Measurements from ENCODE around the gene SCAF4.
"Not testable (repeated sequence)": the region's sequence is repeated elsewhere in the genome, so short reads cannot be mapped to it uniquely, and the experiment has no call there.

The SCAF4 gene, protein sequence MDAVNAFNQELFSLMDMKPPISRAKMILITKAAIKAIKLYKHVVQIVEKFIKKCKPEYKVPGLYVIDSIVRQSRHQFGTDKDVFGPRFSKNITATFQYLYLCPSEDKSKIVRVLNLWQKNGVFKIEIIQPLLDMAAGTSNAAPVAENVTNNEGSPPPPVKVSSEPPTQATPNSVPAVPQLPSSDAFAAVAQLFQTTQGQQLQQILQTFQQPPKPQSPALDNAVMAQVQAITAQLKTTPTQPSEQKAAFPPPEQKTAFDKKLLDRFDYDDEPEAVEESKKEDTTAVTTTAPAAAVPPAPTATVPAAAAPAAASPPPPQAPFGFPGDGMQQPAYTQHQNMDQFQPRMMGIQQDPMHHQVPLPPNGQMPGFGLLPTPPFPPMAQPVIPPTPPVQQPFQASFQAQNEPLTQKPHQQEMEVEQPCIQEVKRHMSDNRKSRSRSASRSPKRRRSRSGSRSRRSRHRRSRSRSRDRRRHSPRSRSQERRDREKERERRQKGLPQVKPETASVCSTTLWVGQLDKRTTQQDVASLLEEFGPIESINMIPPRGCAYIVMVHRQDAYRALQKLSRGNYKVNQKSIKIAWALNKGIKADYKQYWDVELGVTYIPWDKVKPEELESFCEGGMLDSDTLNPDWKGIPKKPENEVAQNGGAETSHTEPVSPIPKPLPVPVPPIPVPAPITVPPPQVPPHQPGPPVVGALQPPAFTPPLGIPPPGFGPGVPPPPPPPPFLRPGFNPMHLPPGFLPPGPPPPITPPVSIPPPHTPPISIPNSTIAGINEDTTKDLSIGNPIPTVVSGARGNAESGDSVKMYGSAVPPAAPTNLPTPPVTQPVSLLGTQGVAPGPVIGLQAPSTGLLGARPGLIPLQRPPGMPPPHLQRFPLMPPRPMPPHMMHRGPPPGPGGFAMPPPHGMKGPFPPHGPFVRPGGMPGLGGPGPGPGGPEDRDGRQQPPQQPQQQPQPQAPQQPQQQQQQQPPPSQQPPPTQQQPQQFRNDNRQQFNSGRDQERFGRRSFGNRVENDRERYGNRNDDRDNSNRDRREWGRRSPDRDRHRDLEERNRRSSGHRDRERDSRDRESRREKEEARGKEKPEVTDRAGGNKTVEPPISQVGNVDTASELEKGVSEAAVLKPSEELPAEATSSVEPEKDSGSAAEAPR

DNA sequence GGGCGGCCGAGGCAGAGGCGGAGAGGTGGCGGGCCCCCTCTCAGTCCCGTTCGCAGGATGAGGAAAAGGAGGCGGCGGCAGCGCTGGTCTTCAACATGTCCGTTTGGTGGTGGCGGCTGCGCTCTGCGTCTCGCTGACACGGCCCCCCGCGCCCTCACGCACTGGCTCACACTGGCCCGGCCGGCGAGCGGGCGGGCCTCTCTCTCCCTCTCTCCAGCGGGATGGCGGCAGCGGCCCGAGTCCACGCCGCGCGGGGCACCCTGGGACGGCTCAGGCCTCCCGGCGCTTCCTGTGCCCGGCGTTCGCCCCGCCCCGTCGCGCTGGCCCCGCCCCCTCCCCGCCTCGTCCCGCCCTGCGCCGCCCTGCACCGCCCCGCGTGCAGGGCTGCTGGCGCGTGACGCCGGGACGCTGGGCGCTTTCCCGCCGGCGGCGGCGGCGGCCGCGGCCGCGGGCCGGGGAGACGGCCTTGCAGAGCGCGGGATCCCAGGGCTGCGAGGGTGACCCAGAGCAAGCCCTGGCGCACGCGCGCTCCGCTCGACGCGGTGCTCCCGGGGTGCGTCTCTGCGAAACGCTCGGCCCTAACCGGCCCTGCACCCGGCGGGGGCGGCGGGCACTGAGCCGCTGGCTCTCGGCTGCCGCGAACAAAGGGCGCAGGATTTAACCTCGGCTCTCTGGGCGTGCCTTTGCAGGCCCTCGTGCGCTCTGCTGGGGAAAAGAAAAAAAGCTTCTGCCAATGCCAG is at the start of gene SCAF4:
TSS of gene SCAF4 (minus strand) at position 262 of the 740 bp plus-strand sequence. CDS start 426 bp downstream, outside the sequence.
- DNase-seq = peak; percentile 73

GRCh38 chr21:31780944-31781343 is 49.0 kb upstream of the SCAF4 start:
- peak; percentile 33 for DNase-seq

DNA sequence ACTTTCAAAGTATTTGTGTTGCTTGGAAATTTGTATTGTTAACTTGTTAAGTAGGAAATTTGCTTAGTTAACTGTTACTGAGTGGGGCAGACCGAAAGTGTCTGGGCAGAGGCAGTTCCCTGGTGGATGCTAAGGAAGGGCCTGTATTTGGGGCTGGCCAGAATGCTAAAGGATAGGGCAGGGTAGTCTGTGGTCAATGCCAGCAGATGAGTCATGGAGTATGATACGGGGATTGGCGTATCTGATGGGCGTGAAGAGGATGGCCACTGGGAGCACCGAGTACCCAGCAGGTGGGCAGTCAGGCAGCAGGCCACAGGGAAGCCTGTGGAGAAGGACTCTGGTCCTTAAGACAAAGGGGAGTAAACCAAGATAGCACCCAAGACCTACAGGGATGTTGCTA is 46.6 kb upstream of the SCAF4 start:
- DNase-seq = no peak

- no peak for DNase-seq
Observed at GRCh38 chr21:31777857-31778256, 45.9 kb upstream of the SCAF4 start.

DNA sequence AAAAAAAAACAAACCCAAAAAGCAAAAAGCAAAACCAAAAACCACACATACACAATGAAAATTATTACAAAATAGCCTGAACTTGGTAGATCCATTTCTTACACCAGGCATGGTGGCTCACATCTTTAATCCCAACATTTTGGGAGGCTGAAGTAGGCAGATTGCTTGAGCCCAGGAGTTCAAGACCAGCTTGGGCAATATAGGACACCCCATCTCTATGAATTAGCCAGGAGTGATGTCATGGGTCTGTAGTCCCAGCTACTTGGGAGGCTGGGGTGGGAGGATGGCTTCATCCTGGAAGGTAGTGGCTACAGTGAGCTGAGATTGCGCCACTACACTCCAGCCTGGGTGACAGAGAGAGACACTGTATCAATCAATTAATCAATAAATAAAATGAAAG is 42.1 kb upstream of the SCAF4 start:
- no peak for DNase-seq

- DNase-seq = no peak
Observed at GRCh38 chr21:31772674-31773555, 41.0 kb upstream of the SCAF4 start.

DNA sequence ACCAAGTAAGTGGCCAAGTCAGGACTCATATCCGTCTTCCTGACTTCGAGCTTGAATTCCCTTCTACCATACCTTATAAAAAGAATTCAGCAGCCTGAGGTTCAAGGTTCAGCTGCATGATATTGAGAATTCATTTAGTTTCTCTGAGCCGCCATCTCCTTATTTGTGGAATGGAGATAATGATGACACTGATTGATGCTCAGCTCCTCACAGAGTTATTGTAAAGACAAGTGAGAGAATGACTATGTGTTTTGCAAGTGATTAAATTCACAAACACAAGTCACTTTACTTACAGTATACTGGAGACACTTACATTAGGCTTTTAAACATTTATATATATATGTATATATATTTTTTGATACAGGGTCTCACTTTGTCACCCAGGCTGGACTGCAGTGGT is 39.8 kb upstream of the SCAF4 start:
- no peak for DNase-seq

- no peak for DNase-seq
Observed at GRCh38 chr21:31768710-31769109, 36.8 kb upstream of the SCAF4 start.

- no peak for DNase-seq
Observed at GRCh38 chr21:31766899-31767298, 35.0 kb upstream of the SCAF4 start.

DNA sequence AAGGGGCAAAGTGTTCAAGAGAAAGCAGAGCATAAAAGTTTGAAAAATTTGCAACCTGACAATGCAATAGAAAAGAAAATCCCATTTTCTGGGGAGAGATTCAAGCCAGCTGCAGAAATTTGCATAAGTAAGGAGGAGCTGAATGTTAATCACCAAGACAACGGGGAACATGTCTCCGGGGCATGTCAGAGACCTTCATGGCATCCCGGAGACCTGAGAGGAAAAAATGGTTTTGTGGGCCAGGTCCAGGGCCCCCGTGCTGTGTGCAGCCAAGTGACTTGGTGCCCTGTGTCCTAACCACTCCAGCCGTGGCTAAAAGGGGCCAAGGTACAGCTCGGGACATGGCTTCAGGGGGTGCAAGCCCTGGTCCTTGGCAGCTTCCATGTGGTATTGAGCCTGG is 33.9 kb upstream of the SCAF4 start:
- DNase-seq = not testable (repeated sequence)

DNA sequence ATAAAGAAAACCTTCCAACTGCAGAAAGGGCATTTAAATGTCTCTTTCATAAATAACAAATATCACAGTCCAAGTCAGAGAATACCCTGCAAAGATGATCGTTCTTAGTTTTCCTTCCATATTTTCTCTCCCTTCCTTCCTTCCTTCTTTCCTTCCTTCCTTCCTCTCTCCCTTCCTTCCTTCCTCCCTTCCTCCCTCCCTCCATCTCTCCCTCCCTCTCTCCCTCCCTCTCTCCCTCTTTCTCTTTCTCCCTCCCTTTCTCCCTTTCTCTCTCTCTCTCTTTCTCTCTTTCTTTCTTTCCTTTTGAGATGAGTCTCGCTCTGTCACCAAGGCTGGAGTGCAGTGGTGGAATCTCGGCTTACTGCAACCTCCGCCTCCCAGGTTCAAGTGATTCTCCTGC is 29.0 kb upstream of the SCAF4 start:
- no peak for DNase-seq

- no peak for DNase-seq
Observed at GRCh38 chr21:31756787-31757186, 24.9 kb upstream of the SCAF4 start.

DNA sequence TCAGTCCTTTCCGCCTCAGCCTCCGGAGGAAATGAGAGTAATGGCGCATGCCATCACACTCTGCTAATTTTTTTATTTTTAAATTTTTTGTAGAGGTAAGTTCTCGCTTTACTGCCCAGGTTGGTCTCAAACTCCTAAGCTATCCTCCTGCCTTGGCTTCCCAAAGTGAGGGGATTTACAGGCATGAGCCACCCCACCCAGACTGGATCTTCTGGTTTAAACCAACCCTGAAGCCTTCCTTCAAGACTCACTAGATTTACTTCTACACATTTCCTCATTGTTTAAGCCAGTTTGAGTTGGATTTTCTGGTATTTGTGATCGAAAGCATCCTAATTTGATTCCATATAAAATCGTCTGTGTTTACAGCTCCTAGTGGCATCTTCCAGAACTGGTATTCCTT is 23.1 kb upstream of the SCAF4 start:
- DNase-seq = no peak

- DNase-seq = no peak
Observed at GRCh38 chr21:31754708-31754960, 22.7 kb upstream of the SCAF4 start.

GRCh38 chr21:31753949-31754707 is 22.2 kb upstream of the SCAF4 start:
- DNase-seq = no peak

DNA sequence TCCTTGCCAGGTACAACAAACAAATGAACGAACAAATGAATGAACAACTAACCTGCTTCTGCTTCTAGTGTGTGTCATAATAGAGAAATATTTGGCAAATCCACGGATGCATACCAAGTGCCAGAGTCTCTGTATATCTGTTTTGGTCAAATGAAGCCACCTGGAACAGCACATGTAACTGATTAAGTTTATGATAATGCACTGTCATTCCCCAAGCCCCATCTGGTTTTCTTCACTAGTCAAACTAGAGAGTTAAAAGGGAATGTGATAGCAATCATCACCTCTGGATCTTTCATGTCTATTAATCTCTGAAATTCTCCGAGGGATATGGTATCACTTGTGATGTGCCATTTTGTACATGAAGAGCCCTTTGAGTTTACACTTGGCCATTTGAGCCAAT is 21.0 kb upstream of the SCAF4 start:
- no peak for DNase-seq

DNA sequence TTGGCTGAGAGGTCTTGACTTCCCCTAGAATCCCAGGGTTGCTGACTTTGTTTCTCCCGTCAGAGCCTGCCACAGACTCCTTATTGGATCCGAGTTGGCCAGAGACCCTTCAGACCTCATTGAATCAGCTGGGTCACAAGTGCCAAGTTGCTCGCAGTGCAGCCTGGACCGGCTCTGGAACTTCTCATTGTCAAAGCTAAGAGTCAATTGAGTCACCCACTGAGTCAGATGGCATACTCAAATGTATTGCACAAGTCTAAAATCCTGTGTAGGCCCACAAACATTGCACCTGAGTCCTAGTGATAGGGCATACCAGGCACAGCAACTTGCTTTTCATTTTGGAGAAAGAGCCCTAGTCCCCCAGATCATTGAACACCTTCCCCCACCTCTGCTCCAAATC is 20.4 kb upstream of the SCAF4 start:
- no peak for DNase-seq

DNA sequence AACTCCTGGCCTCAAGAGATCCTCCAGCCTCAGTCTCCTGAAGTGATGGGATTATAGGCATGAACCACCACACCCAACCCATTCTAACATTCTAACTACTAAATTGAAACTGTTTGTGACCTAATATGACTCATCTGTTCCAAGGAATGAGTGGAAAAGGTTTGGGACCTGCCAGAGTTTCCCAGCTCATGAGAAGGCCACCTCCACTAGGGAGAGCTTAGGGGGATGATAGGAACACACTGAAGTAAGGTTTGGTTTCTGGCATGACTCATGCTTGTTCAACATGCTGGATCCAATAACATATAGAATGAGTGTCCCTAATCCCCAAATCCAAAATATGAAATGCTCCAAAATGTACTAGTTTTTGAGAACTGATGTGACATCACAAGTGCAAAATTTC is 18.9 kb upstream of the SCAF4 start:
- DNase-seq = no peak

GRCh38 chr21:31744182-31744800 is 12.4 kb upstream of the SCAF4 start:
- DNase-seq = no peak

DNA sequence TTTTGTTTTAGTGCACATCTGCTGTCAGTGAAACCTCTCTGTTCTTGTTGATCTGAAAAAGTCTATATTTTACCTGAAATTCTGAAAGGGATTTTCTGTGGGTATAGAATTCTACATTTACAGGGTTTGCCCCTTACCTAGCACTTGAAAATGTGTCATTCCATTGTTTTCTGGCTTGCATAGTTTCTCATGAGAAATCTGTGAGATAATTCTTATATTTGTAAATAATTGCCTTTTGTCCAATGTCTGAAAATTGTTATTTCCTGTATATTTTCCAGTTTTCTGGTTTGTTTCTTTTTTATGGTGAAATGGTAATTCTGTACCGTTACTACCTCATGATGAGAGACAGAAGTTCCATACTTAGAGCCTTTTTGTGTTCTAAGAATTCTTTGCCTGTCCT is 11.8 kb upstream of the SCAF4 start:
- no peak for DNase-seq

- DNase-seq = no peak
Observed at GRCh38 chr21:31741116-31741515, 9.2 kb upstream of the SCAF4 start.
